Kidney (tissue), 14 donors: ENCODE measurements around the gene PAXX. TPM values are rescaled to one million over a fixed set of nuclear protein-coding genes. Genes with fewer than 3 reads are reported as not detected.

Source experiments
- DNase-seq, 5 donors: peaks; one replicate each; pipeline ENCODE4 v3.0.0-alpha.2; 2013 to 2020
- FAIRE-seq: peaks from 2 replicates; lab custom pipeline; 2012; peaks lifted over from hg19 to GRCh38; lab: Jason Lieb, UNC
- H3K27ac ChIP-seq, 2 donors: one replicate each; pipeline ENCODE4 v1.7.0; 2013; ENCODE audit warnings: low read depth in 2 of 2, low read length in 2 of 2, inconsistent platforms in 1 of 2
- H3K27me3 ChIP-seq: one replicate; pipeline ENCODE4 v1.7.1; 2013; ENCODE audit warnings: low read length, inconsistent platforms; ENCODE audit not compliant: control insufficient read depth, insufficient read depth
- H3K36me3 ChIP-seq, 3 donors: one replicate each; pipeline versions ENCODE4 v1.7.0 to v1.7.1; 2013; ENCODE audit warnings: low read length in 3 of 3, control low read depth in 1 of 3, inconsistent platforms in 1 of 3; ENCODE audit not compliant: insufficient read depth in 3 of 3, control insufficient read depth in 2 of 3
- H3K4me1 ChIP-seq, 3 donors: one replicate each; pipeline versions ENCODE4 v1.7.0 to v1.7.1; 2013; ENCODE audit warnings: low read length in 3 of 3, inconsistent platforms in 1 of 3, low read depth in 1 of 3; ENCODE audit not compliant: control insufficient read depth in 2 of 3, insufficient read depth in 2 of 3
- H3K4me3 ChIP-seq, 3 donors: one replicate each; pipeline versions ENCODE4 v1.7.0 to v1.8.1; 2013; ENCODE audit warnings: low read length in 3 of 3, control low read depth in 1 of 3, inconsistent platforms in 1 of 3
- H3K9ac ChIP-seq, 3 donors: one replicate each; pipeline versions ENCODE4 v1.7.0 to v1.7.1; 2013; ENCODE audit warnings: low read length in 3 of 3, control low read depth in 1 of 3, inconsistent platforms in 1 of 3
- H3K9me3 ChIP-seq, 3 donors: one replicate each; pipeline versions ENCODE4 v1.7.0 to v1.7.1; 2013; ENCODE audit warnings: low read length in 3 of 3, control low read depth in 1 of 3, inconsistent platforms in 1 of 3; ENCODE audit not compliant: control insufficient read depth in 2 of 3, insufficient read depth in 1 of 3
- CTCF ChIP-seq: IDR thresholded peaks from 3 replicates; pipeline ENCODE4 v1.5.1; 2012; ENCODE audit warnings: mild to moderate bottlenecking, moderate library complexity, borderline replicate concordance; ENCODE audit not compliant: insufficient read depth; ENCODE audit errors: extremely low read depth
- intact Hi-C: fragments of 100-400 bp; cut with DNase I; formaldehyde crosslinking; loops from one replicate; pipeline ENCODE4 v1.11.1; 2022
- polyA plus RNA-seq: library from polyadenylated mRNA; stranded (reverse); fragments of 350-450 nt; fragmentation: Illumina TruSeq; extraction: RNeasy Lipid Tissue Mini Kit (QIAGEN cat#74804); gene quantifications from one replicate; pipeline ENCODE4 v1.2.3, GENCODE V29; 2014; ENCODE audit warnings: low read depth, low replicate concordance; ENCODE audit not compliant: insufficient read depth
- total RNA-seq: library from RNA; stranded (reverse); fragmentation: NEBNext Ultra II Directional; extraction: Animal tissue kit (Norgen Biotek cat#: 25700); gene quantifications from one replicate; pipeline ENCODE4 v1.2.1, GENCODE V29; 2021
- donor health status: control.
- donor health status: control.
- donor health status: control.
- donor health status: control.
- donor health status: control.
- donor health status: DM: yes; HTN: yes; CAD: no.
- donor health status: Normal renal cell carcinoma (clear cell type).

PAXX gene
- total and polyA plus RNA-seq, 2 donors from 2014 or later: 54.2 to 80.9 TPM

- intact Hi-C loops: no loop called here
- no peaks in the 10 kb centered on the region for H3K27me3 ChIP-seq
- peak in 1 of 5 donors; percentile 43 for DNase-seq
Observed at GRCh38 chr9:136965771-136966484, 26.3 kb upstream of the PAXX start.

GRCh38 chr9:136968333-136969127, 23.7 kb upstream of the PAXX start:
- no peak for TF ChIP-seq CTCF
- no peak overlapping the region for H3K4me3 ChIP-seq
- H3K27ac ChIP-seq: no peak overlapping the region
- H3K4me1 ChIP-seq: peaks cover 0 to 3% (median 0%) of the 10 kb centered on the region in 3 donors
- H3K9me3 ChIP-seq: no peaks in the 10 kb centered on the region
- H3K27me3 ChIP-seq: no peaks in the 10 kb centered on the region
- no peak for FAIRE-seq
- H3K9ac ChIP-seq: no peak overlapping the region
- no peaks in the 10 kb centered on the region for H3K36me3 ChIP-seq
- intact Hi-C loops: no loop called here
- no peak for DNase-seq

More at GRCh38 chr9:136965771-136966484, 26.3 kb upstream of the PAXX start:
- Histone ChIP-seq H3K4me1 (peaks cover 0 to 3% (median 0%) of the 10 kb centered on the region in 3 donors), H3K27ac (no peak overlapping the region), H3K9ac (no peak overlapping the region), H3K4me3 (no peak overlapping the region), H3K36me3 (no peaks in the 10 kb centered on the region), H3K9me3 (no peaks in the 10 kb centered on the region)
- no peak for FAIRE-seq
- TF ChIP-seq CTCF: no peak

GRCh38 chr9:136969150-136969549, 23.1 kb upstream of the PAXX start:
- Histone ChIP-seq H3K27ac (no peak overlapping the region), H3K36me3 (no peaks in the 10 kb centered on the region), H3K9me3 (no peaks in the 10 kb centered on the region), H3K27me3 (no peaks in the 10 kb centered on the region), H3K4me3 (no peak overlapping the region), H3K4me1 (peaks cover 0 to 3% (median 0%) of the 10 kb centered on the region in 3 donors), H3K9ac (no peak overlapping the region)
- TF ChIP-seq CTCF: no peak
- intact Hi-C loops: no loop called here
- DNase-seq (no peak), FAIRE-seq (no peak)
